Osteoblast (primary cell): Measurements from ENCODE around the gene DUS3L. TPM values are rescaled to one million over a fixed set of nuclear protein-coding genes. Genes with fewer than 3 reads are reported as not detected.

Source experiments
- DNase-seq: peaks from one replicate; pipeline ENCODE4 v3.0.0; 2011; ENCODE audit warnings: low spot score, mixed read lengths; ENCODE audit not compliant: insufficient read length; ENCODE audit errors: missing footprints
- H2AFZ ChIP-seq: 2 replicates; pipeline ENCODE4 v1.6.0; 2011; ENCODE audit warnings: mild to moderate bottlenecking, low read length
- H3K27ac ChIP-seq: 2 replicates; pipeline ENCODE4 v1.5.1; 2011; ENCODE audit warnings: mild to moderate bottlenecking, low read depth, low read length, moderate library complexity
- H3K27me3 ChIP-seq: 2 replicates; pipeline ENCODE4 v1.6.0; 2012; ENCODE audit warnings: mild to moderate bottlenecking, control low read depth, inconsistent platforms, low read length, moderate library complexity; ENCODE audit not compliant: insufficient read depth
- H3K36me3 ChIP-seq: 2 replicates; pipeline ENCODE4 v1.5.1; 2011; ENCODE audit warnings: mild to moderate bottlenecking, low read length, control low read depth, moderate library complexity; ENCODE audit not compliant: insufficient read depth
- H3K4me1 ChIP-seq: 2 replicates; pipeline ENCODE4 v1.5.1; 2011; ENCODE audit warnings: mild to moderate bottlenecking, low read length, control low read depth, moderate library complexity; ENCODE audit not compliant: insufficient read depth
- H3K4me2 ChIP-seq: 2 replicates; pipeline ENCODE4 v1.6.0; 2011; ENCODE audit warnings: mild to moderate bottlenecking, low read length; ENCODE audit not compliant: insufficient read depth
- H3K4me3 ChIP-seq: fragments of 200-600 bp; sonication (generic); 3 replicates; pipeline ENCODE4 v1.5.1; 2012; ENCODE audit warnings: mild to moderate bottlenecking, low read length, inconsistent platforms; ENCODE audit not compliant: insufficient read depth
- H3K79me2 ChIP-seq: 2 replicates; pipeline ENCODE4 v1.6.0; 2012; ENCODE audit warnings: mild to moderate bottlenecking, low read length, control low read depth, inconsistent platforms; ENCODE audit not compliant: insufficient read depth
- H3K9me3 ChIP-seq: 2 replicates; pipeline ENCODE4 v1.5.1; 2011; ENCODE audit warnings: low read depth, low read length, control low read depth
- H4K20me1 ChIP-seq: 2 replicates; pipeline ENCODE4 v1.6.0; 2012; ENCODE audit warnings: mild to moderate bottlenecking, low read length, control low read depth; ENCODE audit not compliant: insufficient read depth
- CTCF ChIP-seq: IDR thresholded peaks from 2 replicates; pipeline ENCODE4 v1.5.1; 2011; ENCODE audit warnings: mild to moderate bottlenecking, low read depth, low read length, moderate library complexity; ENCODE audit errors: extremely low read depth
- total RNA-seq: library from RNA; depleted of rRNA; stranded (reverse); fragments of >200 nt; gene quantifications from 2 replicates; pipeline ENCODE4 v1.2.3, GENCODE V29; 2012

The DUS3L gene
- total RNA-seq, 1 donor, result 30.0 TPM

- TF ChIP-seq CTCF, result no peak
- Histone ChIP-seq H3K79me2 (peaks cover 12% of the 10 kb centered on the region), H3K4me3 (no peak overlapping the region), H2AFZ (no peak overlapping the region), H3K27me3 (no peaks in the 10 kb centered on the region), H3K9me3 (no peaks in the 10 kb centered on the region), H4K20me1 (peaks cover 9% of the 10 kb centered on the region), H3K4me2 (no peak overlapping the region), H3K27ac (no peak overlapping the region), H3K36me3 (peaks cover 36% of the 10 kb centered on the region), H3K4me1 (peaks cover 4% of the 10 kb centered on the region)
- peak; percentile 66 for DNase-seq
These were observed 1.6 kb downstream of the DUS3L start for GRCh38 chr19:5789351-5789761.

- no peak overlapping the region for H2AFZ ChIP-seq
- no peak for TF ChIP-seq CTCF
- DNase-seq, result peak; percentile 55
- H3K9me3 ChIP-seq, result no peaks in the 10 kb centered on the region
- H3K4me2 ChIP-seq, result no peak overlapping the region
- H3K4me3 ChIP-seq, result no peak overlapping the region
- peaks cover 9% of the 10 kb centered on the region for H4K20me1 ChIP-seq
- peaks cover 36% of the 10 kb centered on the region for H3K36me3 ChIP-seq
- H3K27me3 ChIP-seq, result no peaks in the 10 kb centered on the region
- peaks cover 12% of the 10 kb centered on the region for H3K79me2 ChIP-seq
- no peak overlapping the region for H3K27ac ChIP-seq
- H3K4me1 ChIP-seq, result peaks cover 4% of the 10 kb centered on the region
These were observed 2.5 kb downstream of the DUS3L start for GRCh38 chr19:5788422-5788821.

GRCh38 chr19:5787409-5788182 is 3.4 kb downstream of the DUS3L start:
- H3K79me2 ChIP-seq, result peaks cover 12% of the 10 kb centered on the region
- H4K20me1 ChIP-seq, result peaks cover 9% of the 10 kb centered on the region
- no peaks in the 10 kb centered on the region for H3K9me3 ChIP-seq
- H3K27ac ChIP-seq, result no peak overlapping the region
- no peak overlapping the region for H2AFZ ChIP-seq
- peak; percentile 55 for DNase-seq
- H3K4me2 ChIP-seq, result no peak overlapping the region
- TF ChIP-seq CTCF, result no peak
- H3K36me3 ChIP-seq, result peaks cover 36% of the 10 kb centered on the region
- no peak overlapping the region for H3K4me3 ChIP-seq
- no peaks in the 10 kb centered on the region for H3K27me3 ChIP-seq
- peaks cover 4% of the 10 kb centered on the region for H3K4me1 ChIP-seq

- H3K79me2 ChIP-seq, result peaks cover 12% of the 10 kb centered on the region
- H3K9me3 ChIP-seq, result no peaks in the 10 kb centered on the region
- peaks cover 36% of the 10 kb centered on the region for H3K36me3 ChIP-seq
These were observed 4.2 kb downstream of the DUS3L start for GRCh38 chr19:5786593-5787408.

More at GRCh38 chr19:5786593-5787408, 4.2 kb downstream of the DUS3L start:
- H2AFZ ChIP-seq, result no peak overlapping the region
- peaks cover 4% of the 10 kb centered on the region for H3K4me1 ChIP-seq
- no peak overlapping the region for H3K4me3 ChIP-seq
- H4K20me1 ChIP-seq, result peaks cover 9% of the 10 kb centered on the region
- no peak overlapping the region for H3K4me2 ChIP-seq
- no peaks in the 10 kb centered on the region for H3K27me3 ChIP-seq
- DNase-seq, result peak; percentile 81
- H3K27ac ChIP-seq, result no peak overlapping the region
- no peak for TF ChIP-seq CTCF
